ENCODE measurements around the gene ATP5ME.

The ATP5ME gene

DNA sequence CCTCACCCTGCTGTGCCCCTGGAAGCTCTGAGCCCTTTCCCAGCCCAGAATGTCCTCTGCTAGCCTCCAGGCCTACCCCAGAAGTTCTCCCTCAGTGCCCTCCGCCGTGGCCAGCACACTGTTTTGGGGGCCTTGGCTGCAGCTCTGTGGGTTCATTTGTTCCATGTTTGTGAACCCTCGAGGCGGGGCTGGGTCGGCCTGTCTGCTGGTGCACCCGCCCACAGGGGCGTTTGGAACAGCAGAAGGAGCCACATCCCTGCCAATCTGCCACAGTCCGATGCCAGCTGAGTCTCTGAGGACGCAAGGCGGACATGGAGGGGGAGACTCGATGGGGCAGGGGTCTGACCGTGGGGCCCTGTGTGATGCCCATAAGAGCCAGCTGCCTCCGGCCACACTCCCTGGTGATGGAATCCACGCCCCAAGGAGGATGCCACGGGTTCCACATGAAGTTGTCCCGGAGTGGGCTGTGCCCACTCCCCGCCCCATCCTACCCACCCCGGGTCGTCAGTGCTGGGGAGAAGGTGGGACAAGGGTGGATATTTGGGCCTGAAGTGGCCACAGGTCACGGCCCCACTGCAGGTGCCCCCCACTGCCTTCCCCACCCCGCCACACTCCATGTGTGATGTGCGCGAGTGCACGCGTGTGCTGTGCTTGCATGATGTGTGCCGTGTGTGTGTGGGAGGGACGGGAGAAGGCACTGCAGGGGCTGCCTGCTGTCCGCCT is 7.1 kb downstream of the ATP5ME start:
- DNase-seq, result no peak

DNA sequence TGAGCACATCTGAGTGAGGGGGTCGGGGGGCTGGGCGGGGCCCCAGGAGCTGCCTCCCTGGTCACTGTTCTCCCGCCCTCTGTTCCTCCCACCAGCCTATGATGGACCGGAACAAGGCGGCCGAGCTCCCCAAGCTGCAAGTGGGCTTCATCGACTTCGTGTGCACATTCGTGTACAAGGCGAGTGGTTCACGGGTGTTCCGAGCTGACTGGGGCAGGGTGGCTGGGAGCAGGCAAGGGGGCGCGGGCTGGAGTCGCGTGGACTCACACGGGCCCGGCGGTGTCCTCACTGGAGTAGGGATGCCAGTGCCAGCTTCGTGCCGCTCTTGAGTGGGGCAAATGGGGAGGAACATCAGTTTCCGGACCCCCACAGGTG is 7.7 kb downstream of the ATP5ME start:
- no peak for DNase-seq

DNA sequence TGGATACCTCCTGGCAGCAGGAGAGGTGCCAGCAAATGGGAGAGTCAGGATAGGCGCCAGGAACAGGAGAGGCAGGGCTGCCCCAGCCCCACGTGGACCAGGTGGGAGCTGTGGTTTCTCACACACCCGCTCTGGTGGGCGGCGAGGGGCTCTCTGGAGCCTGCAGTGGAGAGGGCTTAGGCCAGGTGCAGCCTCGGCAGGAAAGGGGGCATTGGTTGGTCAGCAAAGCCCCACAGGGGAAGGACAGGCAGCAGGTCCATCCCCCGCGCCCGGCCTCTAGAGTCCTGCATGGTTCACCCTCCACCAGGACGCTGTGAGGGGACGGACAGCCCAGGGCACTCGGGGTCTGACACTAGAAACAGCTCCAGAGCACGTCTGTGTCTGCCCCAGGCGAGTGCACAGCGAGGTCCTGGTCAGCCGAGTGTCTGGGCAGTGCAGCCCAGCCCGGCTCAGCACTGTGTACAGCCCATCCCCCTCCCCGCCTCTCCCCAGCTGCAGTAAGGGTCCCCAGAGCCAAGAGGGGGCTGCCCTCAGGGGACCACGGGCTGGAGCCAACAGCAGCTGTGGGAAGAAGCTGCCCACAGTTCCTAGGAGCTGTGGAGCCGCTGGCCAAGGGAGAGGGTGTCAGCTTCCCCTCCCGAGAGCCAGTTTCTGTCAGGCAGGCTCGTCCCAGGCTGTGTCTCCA is 8.2 kb downstream of the ATP5ME start:
- DNase-seq, result no peak

DNA sequence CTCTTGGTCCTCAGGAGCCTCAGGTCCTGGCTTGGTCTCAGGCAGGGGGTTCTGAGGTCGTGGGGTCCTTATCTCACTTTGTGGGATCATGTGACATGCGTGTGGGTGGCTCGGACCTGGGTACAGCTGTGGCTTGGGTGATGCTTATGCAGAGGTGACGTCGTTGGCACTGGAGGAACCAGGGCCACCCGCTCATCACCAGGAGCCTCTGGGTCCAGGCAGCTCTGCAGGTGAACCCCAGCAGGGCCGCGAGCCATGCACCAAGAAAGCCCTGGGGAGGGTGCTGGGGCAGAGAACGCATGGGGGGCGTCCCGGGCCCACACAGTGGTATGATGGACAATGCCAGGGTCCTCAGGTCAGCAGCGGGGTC is 8.7 kb downstream of the ATP5ME start:
- DNase-seq, result no peak

DNA sequence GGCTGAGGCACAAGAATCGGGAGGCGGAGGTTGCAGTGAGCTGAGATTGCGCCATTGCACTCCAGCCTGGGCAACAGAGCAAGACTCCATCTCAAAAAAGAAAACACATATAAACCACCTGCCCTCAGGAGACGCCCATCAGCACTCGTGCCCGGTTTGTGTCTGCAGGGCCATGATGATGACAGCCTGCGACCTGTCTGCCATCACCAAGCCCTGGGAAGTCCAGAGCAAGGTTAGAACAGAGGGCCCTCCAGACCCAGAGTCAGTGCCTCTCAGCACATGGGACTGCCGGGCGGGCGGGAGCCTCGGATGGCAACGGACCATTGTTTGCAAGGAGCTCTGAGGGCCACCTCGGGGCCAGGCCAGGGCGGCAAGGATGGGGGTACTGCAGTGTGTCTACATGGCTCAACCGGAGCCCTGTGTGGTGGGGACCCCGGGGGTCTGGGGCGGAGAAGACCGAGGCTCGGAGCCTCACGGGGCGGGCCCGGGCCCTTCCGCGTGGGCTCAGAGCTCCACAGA is 9.3 kb downstream of the ATP5ME start:
- no peak for DNase-seq

DNA sequence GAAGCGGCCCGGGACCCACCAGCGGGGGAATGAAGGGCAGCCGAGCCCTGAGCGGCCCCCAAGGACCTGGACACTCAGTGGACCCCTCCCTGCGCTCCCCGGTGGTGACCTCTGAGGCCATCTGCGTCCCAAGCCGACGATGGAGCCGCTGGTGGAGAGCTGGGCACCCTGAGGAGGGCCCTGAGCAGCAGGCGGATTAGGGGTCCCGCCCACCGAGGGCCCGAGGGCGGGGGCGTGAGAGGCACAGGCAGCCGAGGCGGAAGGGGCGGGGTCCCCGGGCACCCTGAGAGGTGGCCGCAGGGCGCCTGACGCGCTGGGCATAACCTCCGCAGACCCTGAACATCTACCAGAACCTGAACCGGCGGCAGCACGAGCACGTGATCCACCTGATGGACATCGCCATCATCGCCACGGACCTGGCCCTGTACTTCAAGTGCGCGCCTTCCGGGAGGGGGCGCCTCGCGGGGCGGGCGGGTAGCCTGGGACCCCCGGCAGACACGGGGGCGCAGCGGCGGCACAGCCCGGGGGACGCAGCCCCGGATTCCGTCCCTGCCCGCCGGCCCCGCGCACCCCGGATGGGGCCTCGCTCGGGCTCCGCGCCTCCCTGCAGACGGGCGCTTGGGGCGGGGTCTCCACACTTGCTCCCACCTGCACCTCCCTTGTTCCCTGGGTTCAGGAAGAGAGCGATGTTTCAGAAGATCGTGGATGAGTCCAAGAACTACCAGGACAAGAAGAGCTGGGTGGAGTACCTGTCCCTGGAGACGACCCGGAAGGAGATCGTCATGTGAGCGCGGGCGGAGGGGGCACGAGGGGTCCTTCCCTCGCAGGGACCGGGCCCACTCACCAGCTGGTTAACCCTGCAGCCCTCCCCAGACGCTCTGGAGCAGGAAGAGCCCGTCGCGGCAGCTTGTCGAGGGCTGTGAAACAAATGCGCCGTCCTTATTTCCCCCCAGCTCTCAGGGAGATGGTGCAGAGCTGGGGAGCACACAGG is 10.3 kb downstream of the ATP5ME start:
- DNase-seq, result peak; percentile 75 to 78

DNA sequence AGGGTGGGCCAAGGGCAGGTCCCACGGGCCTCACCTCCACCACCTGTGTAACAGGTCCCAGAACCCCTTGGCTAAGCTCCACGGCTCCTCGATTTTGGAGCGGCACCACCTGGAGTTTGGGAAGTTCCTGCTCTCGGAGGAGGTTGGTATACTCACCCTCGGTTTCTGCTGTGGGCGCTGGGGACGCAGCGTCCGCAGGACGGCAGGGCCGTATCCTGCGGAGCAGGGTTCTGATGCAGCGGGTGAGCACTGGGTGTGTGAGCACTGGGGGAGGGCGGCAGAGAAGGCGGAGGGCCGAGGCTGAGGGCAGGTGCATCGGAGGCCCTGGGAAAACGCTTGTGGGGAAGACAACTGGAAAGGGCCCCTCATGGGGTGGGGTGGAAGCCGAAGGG is 11.0 kb downstream of the ATP5ME start:
- no peak for DNase-seq

DNA sequence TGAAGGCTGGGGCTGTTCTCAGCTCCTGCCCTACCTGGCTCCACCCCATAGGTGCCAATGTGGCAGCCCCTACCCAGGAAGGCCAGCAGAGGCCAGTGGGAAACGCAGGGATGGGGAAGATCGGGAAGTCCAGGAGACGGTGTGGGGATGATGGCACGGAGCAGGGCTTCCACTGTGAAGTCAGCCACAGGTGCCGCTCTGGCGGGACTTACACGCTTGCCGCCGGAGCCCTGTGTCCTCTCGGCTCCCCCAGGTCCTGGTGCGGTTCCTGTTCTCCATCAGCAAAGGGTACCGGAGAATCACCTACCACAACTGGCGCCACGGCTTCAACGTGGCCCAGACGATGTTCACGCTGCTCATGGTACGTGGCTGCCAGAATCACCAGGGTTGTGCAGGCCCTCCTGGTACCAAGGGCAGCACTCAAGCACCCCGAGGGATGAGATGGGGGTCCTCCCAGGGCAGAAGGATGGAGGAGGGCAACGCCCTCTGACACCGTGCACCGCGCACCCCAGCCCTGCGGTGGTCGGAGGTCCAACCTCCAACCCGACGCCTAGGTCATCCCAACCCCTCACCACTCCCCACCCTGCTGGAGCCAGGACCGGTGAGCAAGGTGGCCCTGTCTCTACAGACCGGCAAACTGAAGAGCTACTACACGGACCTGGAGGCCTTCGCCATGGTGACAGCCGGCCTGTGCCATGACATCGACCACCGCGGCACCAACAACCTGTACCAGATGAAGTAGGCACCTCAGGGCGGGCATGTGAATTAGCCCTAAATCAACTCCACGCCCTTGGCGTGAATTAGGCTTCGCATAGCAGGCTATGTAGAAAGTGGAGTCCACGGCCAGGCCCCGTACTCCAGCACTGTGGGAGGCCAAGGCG is 12.0 kb downstream of the ATP5ME start:
- DNase-seq, result no peak

DNA sequence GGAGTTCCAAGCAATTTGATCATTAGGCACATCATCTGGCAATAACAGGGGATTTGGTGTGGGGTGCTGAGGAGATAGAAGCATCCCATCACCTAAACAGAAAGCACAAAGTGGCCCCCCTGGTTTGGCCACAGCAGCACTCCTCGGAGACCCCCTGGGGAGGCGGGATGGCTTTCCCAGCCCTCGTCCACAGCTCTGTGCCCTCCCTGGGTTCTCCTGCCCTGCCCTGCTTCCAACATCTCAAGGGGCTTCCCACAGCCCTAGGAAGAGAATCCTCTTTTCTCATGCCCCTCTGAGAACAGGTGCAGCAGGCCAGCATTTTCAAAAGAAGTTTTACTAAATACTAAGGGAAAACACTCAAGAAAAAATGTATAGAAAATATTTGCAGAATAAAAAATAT is 12.8 kb downstream of the ATP5ME start:
- no peak for DNase-seq

DNA sequence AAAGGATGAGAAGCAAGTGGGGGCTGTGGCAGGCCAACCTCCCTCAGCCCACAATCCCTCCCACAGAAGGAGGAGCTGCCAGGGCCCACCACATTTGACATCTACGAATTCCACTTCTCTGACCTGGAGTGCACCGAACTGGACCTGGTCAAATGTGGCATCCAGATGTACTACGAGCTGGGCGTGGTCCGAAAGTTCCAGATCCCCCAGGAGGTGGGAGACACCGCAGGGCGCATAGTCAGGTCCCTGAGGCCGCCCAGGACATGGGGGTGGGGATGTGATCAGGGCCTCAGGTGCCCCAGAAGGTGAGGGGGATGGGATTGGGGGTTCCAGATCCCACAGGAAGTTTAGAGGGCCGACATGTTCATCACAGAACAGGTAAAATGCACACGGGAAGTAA is 13.7 kb downstream of the ATP5ME start:
- DNase-seq, result no peak

DNA sequence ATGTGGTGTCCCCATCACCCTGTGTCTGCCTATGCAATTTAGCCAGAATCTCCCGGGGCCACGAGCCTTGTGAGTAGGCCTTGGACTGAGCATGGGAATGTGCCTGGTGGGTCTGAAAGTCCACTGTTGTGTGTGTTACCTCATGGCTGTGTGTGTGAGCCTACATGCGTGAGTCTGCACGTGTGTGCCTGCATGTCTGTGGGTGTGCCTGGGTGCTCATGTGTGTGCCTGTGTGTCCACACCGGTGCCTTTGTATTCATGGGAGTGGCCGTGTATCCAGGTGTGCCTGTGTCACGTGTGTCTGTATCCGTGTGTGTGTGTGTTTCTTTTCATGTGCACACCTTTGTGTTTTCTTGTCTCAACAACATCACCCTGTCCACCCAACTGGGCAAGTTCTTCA is 14.2 kb downstream of the ATP5ME start:
- DNase-seq, result no peak

DNA sequence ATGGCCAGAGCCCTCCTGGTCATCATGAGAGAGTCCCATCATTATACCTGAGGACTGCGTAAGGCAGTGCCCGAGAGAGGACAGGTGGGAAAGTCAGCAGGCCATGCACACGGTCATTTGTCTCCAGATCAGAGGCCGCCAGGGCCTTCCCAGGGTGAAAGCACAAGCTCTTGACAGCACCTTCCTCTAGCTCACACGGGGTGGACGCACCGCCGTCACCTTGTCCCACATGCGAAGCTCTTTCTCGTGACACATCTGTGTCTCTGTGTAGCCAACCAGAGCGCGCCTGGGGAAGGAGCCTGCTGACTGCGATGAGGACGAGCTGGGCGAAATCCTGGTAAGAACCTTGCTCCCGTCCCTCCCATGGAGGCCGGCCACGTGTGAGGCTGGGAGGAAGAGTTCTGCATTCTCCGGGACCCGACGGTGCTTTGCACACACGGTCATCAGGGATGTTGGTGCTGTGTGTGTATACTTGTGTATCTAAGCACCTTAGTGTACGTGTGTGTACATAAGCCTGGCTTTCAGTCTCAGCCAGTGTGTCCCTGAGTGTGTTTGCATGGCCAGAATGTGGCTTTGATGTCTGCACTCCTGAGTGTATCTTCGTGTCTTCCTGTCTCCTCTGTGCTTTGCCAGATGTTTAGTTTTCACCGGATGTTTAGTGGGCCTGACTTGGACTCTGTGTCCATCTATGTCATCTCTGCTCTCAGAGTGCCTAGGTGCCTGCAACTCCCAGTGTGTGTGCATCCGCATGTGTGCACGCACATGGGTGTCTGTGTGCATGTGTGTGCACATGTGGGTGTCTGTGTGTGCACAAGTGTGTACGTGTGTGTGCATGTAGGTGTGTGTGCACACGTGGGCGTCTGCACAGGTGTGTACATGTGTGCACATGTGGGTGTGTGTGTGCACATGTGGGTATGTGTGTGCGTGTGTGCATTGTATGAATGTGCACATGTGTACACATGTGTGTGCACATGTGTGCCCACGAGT is 15.1 kb downstream of the ATP5ME start:
- no peak for DNase-seq

DNA sequence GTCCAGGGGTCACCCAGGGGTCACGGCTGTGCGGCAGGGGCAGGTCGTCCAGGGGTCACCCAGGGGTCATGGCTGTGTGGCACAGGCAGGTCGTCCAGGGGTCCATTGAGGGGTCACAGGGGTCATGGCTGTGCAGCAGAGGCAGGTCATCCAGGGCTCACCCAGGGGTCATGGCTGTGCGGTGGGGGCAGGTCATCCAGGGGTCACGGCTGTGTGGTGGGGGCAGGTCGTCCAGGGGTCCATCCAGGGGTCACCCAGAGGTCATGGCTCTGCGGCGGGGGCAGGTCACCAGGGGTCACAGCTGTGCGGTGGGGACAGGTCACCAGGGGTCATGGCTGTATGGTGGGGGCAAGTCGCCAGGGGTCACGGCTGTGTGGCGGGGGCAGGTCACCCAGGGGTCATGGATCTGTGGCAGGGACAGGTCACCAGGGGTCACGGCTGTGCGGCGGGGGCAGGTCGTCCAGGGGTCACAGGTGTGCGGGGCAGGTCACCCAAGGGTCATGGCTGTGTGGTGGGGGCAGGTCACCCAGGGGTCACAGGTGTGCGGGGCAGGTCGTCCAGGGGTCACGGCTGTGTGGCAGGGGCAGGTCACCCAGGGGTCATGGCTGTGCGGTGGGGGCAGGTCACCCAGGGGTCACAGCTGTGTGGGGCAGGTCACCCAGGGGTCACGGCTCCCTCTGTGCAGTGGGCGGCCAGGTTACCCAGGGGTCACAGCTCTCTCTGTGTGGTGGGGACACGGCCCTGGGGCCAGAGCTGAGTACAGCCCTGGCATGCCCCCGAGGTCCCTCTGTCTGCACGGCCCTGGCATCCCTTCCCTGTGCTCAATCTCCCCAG is 16.0 kb downstream of the ATP5ME start:
- no peak for DNase-seq

DNA sequence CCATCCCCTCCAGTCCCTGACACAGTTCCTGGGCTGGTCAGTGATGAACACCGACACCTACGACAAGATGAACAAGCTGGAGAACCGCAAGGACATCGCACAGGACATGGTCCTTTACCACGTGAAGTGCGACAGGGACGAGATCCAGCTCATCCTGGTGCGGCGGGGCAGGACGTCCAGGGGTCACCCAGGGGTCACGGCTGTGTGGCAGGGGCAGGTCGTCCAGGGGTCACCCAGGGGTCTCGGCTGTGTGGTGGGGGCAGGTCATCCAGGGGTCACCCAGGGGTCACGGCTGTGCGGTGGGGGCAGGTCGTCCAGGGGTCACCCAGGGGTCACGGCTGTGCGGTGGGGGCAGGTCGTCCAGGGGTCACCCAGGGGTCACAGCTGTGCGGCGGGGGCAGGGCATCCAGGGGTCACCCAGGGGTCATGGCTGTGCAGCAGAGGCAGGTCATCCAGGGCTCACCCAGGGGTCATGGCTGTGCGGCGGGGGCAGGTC is 16.7 kb downstream of the ATP5ME start:
- DNase-seq, result no peak

DNA sequence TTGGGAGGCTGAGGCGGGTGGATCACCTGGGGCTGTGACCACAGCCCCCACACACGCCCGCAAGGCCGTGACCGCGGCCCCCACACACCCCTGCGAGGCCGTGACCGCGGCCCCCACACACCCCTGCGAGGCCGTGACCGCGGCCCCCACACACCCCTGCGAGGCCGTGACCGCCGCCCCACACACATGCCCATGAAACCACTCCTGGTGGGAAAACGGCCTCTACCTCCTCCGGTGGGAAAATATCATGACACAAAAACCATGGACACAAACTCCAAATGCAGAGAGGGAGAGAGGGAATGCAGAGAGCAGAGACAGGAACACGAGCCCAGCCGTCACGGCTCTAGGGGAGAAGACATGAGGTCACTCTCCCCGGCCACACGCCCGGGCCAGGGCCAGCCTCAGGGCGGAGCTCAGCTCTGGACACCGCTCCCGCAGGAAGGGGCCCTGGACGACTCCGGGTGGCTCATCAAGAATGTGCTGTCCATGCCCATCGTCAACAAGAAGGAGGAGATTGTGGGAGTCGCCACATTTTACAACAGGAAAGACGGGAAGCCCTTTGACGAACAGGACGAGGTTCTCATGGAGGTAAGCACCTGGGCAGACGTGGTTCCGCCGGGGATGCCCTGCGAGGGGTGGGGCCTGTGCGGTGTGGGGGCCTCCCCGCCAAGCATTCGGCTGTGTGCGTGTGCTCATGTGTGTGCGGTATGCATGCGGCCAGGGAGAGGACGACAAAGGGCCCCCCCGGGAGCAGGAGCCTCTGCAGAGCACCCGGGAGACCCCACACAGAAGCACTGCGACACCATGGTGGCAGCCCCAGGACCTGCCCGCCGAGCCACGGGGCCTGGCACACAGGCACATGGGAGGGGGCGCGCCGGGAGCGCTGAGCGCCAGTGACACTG is 17.4 kb downstream of the ATP5ME start:
- DNase-seq, result no peak

DNA sequence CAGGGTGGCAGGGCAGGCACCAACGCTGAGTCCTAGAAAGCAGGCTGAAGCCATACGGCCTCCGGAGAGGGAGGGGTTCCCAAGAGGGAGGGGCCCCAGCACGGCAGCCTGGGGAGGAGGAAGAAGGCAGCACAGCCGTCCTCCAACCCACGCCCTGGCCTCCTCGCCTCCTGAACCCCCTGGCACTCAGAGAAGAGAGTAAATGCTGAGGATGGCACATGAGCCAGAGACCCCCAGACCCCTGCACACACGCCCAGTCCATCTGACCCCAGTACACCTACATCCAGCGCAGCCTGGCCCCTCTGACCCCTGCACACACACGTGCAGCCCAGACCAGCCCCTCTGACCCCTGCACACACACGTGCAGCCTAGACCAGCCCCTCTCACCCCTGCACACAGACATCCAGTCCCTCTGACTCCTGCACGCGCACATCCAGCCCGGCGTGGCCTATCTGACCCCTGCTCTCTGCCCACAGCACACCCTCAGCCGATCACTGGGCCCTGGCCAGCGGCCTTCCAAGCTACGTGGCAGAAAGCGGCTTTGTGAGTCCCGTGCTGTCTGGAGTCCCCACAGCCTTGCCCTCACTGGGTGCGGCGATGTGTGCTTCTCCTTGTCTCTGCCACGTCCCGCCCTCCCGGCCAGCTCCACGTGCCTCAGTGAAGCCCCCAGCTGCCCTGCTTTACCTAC is 18.5 kb downstream of the ATP5ME start:
- DNase-seq, result no peak

DNA sequence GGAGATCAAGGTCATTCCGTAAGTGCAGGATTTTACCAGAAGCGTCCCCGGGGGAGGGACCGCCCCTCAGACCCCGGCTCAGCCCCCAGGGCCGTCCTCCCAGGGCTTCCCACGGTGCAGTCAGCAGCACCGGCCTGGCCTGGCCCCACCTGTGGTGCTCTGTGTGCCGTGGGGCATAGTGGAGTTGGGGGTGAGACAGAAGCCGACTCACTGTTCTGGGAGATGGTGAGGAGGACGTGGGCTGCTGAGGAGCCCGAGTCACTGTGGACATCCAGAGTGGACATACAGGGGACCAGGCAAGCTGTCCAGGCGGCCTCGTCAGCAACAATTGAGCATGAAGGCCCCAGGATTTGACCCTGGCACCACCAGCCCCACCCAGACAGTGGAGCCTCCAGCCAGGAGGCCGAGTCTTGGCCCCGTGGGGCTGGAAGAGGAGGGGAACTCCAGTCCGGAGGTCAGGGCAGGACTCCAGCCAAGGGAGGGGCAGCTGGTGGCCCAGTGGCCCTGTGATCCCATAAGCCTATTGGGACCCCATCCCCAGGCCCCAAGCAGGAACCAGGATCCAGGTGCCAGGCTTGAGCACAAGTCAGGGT is 19.1 kb downstream of the ATP5ME start:
- no peak for DNase-seq

DNA sequence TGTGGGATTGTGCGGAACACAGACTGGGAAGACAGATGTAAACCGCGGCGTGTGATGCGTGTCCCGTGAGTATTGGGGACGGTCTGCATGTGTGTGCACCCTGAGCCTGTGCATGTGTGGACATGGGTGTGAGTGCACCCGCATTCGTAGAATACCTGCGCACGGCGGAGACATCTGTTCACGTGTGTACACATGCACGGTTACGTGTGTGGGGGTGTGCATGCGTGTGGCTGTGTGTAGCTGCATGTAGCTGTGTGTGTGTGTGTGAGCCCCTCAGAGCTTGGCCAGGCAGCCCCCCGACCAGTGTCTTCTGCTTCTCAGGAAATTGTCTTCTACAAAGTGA is 19.6 kb downstream of the ATP5ME start:
- DNase-seq, result no peak

Measured in stimulated activated CD4-positive, alpha-beta T cell treated with anti-CD3 and anti-CD28 coated beads, Interleukin-4, amount 100 ng/mL, for 4 hours (primary cell).